Panc1 (cell line): ENCODE data around the gene CARM1. TPM values are rescaled to one million over a fixed set of nuclear protein-coding genes. Genes with fewer than 3 reads are reported as not detected.

Experiments
- ATAC-seq: fragments of 200-7000 bp; cut with Tn5 transposase; 2 replicates; pipeline ENCODE4 v1.9.1; 2020; ENCODE audit warnings: mild to moderate bottlenecking, moderate library complexity
- BruUV-seq: library from RNA; stranded (reverse); fragments of 400-500 nt; replicated peaks from 2 replicates; lab custom pipeline; 2021; lab: Mats Ljungman, UMichigan
- CTCF ChIA-PET: fragments of 300-600 bp; sonication (Branson Sonifier 250); formaldehyde crosslinking; loops from one replicate; lab custom pipeline; 2022; ENCODE audit warnings: antibody characterized with exemption; lab: Charles Lee
- POLR2A ChIA-PET: fragments of 300-600 bp; sonication (Branson Sonifier 250); formaldehyde crosslinking; loops from one replicate; lab custom pipeline; 2022; ENCODE audit warnings: antibody characterized with exemption; lab: Charles Lee
- DNase-seq: peaks from one replicate; pipeline ENCODE4 v3.0.0-alpha.2; 2010; ENCODE audit warnings: low read depth, low spot score
- H3K27ac ChIP-seq: 2 replicates; pipeline ENCODE4 v1.5.1; 2011; ENCODE audit warnings: mild to moderate bottlenecking, low read length, inconsistent platforms
- H3K27me3 ChIP-seq: fragments of 200-500 bp; sonication (Bioruptor generic); 2 replicates; pipeline ENCODE4 v1.6.0; 2014; ENCODE audit warnings: low read length, inconsistent platforms; ENCODE audit not compliant: control insufficient read depth, insufficient read depth
- H3K36me3 ChIP-seq: fragments of 200-500 bp; sonication (Bioruptor generic); 2 replicates; pipeline ENCODE4 v1.5.1; 2014; ENCODE audit warnings: inconsistent platforms, mild to moderate bottlenecking, low read length, moderate library complexity; ENCODE audit not compliant: control insufficient read depth, insufficient read depth
- H3K4me1 ChIP-seq: 2 replicates; pipeline ENCODE4 v1.5.1; 2011; ENCODE audit warnings: inconsistent platforms, mild to moderate bottlenecking, low read length, moderate library complexity; ENCODE audit not compliant: control insufficient read depth, insufficient read depth
- H3K4me3 ChIP-seq, 2 experiments: 2 replicates each; pipeline ENCODE4 v1.5.1; 2011 to 2012; ENCODE audit warnings: low read depth in 2 of 2, low read length in 2 of 2, mild to moderate bottlenecking in 2 of 2, inconsistent platforms in 1 of 2, moderate library complexity in 1 of 2
- H3K9me3 ChIP-seq: fragments of 200-500 bp; sonication (Bioruptor generic); 2 replicates; pipeline ENCODE4 v1.5.1; 2014; ENCODE audit warnings: low read depth, mild to moderate bottlenecking, inconsistent platforms, low read length, moderate library complexity; ENCODE audit not compliant: control insufficient read depth, insufficient read depth
- POLR2AphosphoS5 ChIP-seq: IDR thresholded peaks from 2 replicates; pipeline ENCODE4 v1.6.1; 2012; ENCODE audit warnings: mild to moderate bottlenecking, low read depth, low read length, moderate library complexity
- SIN3A ChIP-seq: IDR thresholded peaks from 2 replicates; pipeline ENCODE4 v1.6.1; 2012; ENCODE audit warnings: low read depth, mild to moderate bottlenecking, low read length, moderate library complexity, borderline replicate concordance; ENCODE audit not compliant: insufficient read depth
- TCF7L2 ChIP-seq: IDR thresholded peaks from 2 replicates; pipeline ENCODE4 v1.6.1; 2011; ENCODE audit warnings: mild to moderate bottlenecking, low read depth, low read length, inconsistent platforms
- in situ Hi-C: cut with HindIII; loops from 2 replicates; pipeline ENCODE4 v1.10.0; 2016; ENCODE audit warnings: low sequenced_read_pairs, low pct_unique_long_range_greater_than_20kb
- intact Hi-C: fragments of 100-400 bp; cut with micrococcal nuclease; formaldehyde crosslinking; loops from one replicate; pipeline ENCODE4 v1.10.0; 2022; ENCODE audit not compliant: unreplicated experiment
- total RNA-seq: library from RNA; stranded (reverse); gene quantifications from one replicate; pipeline ENCODE4 v1.2.1, GENCODE V29; 2021; ENCODE audit not compliant: unreplicated experiment
- TF ChIP-seq, protein P1 (sequence below), 2 experiments: IDR thresholded peaks; 2 replicates each; pipeline ENCODE4 v1.6.1; 2011 to 2012; ENCODE audit warnings: low read depth in 2 of 2, control low read depth in 1 of 2, low read length in 1 of 2, mild to moderate bottlenecking in 1 of 2, moderate library complexity in 1 of 2; ENCODE audit not compliant: insufficient read depth in 1 of 2
- TF ChIP-seq, protein P2 (sequence below): fragments of 450-650 bp; IDR thresholded peaks from 2 replicates; pipeline ENCODE4 v1.5.1; 2017; ENCODE audit warnings: mild to moderate bottlenecking

CARM1 gene
- total RNA-seq, 1 experiment from 2014 or later = 44.9 TPM

DNA sequence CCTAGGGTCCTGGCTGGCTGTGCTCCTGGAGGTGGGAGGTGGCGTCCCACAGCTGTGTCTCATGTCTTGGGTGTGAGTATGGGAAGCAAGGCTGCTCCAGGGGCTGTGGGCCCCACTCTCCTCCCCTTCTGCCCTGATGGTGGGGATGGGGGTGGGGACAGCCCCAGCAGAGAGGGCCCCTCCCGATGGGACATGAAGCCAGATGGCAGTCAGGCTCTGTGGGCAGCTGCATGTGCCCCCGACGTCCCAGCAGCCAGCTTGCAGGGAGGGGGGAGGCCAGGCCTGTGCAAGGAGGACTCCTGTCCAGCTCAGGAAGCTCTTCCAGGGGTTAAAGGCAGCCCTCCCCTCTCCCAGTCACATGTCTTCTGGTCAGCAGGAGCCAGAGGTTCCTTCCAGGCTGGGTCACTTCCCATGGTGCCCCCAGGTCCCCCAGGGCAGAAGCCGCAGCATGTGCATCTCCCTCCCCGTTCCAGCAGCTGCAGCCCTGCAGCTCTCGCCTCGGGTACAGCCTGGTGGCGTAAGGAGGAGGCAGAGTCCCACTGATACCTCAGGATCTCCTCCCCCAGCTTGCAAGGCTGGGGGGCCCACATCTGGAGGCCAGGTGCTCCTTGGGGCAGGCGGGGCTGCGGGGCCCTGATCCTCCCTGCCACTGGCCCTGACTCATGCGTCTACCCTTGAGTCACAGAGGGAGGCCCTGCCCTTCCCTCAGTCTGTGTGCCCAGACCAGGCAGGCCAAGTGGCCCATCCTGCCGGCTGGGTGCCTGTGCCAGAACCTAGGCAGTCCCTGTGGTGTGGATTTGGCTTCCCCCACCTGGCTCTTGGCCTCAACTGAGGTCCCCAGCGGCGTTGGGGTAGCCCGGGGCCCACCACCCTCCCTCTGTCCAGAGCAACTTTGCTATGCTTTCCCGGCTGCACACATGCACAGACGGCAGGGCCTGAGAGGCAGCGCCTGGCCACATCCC, 44.1 kb downstream of the CARM1 start:
- intact Hi-C loops (no loop called here), in situ Hi-C loops (no loop called here)
- ATAC-seq (peak; percentile 75), DNase-seq (no peak)
- BruUV-seq = no TSS peak
- no peaks in the 10 kb centered on the region; the same call in 1 of the 2 replicates for H3K4me1 ChIP-seq
- TF ChIP-seq, protein P1, sequence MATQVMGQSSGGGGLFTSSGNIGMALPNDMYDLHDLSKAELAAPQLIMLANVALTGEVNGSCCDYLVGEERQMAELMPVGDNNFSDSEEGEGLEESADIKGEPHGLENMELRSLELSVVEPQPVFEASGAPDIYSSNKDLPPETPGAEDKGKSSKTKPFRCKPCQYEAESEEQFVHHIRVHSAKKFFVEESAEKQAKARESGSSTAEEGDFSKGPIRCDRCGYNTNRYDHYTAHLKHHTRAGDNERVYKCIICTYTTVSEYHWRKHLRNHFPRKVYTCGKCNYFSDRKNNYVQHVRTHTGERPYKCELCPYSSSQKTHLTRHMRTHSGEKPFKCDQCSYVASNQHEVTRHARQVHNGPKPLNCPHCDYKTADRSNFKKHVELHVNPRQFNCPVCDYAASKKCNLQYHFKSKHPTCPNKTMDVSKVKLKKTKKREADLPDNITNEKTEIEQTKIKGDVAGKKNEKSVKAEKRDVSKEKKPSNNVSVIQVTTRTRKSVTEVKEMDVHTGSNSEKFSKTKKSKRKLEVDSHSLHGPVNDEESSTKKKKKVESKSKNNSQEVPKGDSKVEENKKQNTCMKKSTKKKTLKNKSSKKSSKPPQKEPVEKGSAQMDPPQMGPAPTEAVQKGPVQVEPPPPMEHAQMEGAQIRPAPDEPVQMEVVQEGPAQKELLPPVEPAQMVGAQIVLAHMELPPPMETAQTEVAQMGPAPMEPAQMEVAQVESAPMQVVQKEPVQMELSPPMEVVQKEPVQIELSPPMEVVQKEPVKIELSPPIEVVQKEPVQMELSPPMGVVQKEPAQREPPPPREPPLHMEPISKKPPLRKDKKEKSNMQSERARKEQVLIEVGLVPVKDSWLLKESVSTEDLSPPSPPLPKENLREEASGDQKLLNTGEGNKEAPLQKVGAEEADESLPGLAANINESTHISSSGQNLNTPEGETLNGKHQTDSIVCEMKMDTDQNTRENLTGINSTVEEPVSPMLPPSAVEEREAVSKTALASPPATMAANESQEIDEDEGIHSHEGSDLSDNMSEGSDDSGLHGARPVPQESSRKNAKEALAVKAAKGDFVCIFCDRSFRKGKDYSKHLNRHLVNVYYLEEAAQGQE (IDR thresholded peaks at IDR 0.05; ENCODE audit: insufficient read depth in 1 of 2, low read depth in 2 of 2, low read length in 1 of 2) = no peak
- no peak for TF ChIP-seq POLR2AphosphoS5
- TF ChIP-seq, protein P2, sequence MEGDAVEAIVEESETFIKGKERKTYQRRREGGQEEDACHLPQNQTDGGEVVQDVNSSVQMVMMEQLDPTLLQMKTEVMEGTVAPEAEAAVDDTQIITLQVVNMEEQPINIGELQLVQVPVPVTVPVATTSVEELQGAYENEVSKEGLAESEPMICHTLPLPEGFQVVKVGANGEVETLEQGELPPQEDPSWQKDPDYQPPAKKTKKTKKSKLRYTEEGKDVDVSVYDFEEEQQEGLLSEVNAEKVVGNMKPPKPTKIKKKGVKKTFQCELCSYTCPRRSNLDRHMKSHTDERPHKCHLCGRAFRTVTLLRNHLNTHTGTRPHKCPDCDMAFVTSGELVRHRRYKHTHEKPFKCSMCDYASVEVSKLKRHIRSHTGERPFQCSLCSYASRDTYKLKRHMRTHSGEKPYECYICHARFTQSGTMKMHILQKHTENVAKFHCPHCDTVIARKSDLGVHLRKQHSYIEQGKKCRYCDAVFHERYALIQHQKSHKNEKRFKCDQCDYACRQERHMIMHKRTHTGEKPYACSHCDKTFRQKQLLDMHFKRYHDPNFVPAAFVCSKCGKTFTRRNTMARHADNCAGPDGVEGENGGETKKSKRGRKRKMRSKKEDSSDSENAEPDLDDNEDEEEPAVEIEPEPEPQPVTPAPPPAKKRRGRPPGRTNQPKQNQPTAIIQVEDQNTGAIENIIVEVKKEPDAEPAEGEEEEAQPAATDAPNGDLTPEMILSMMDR = no peak
- no peak for TF ChIP-seq TCF7L2
- TF ChIP-seq SIN3A = no peak
- no peaks in the 10 kb centered on the region for H3K9me3 ChIP-seq
- CTCF ChIA-PET = no interaction called here
- H3K27ac ChIP-seq = no peak overlapping the region
- H3K4me3 ChIP-seq = no peak overlapping the region
- POLR2A ChIA-PET = no interaction called here
- no peaks in the 10 kb centered on the region for H3K27me3 ChIP-seq
- H3K36me3 ChIP-seq = no peaks in the 10 kb centered on the region; the same call in 1 of the 2 replicates

DNA sequence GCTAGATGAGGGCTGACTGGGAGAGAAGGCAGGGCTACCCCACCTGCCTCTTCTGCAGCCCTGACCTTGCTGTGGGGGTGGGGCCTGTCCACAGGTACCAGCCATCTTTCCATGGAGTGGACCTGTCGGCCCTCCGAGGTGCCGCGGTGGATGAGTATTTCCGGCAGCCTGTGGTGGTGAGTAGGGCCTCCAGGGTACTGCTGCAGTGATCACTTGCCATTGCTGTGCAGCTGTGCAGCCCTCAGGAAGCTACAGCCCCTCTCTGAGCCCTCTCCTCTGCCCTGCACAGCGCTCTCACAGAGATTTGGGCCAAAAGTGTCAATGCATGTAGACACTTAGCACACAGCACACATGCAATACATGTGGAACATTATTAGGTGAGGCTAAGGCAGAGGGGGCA, 45.2 kb downstream of the CARM1 start:
- ATAC-seq (no peak), DNase-seq (no peak)
- intact Hi-C loops (no loop called here), in situ Hi-C loops (no loop called here)
- Histone ChIP-seq H3K36me3 (no peaks in the 10 kb centered on the region; the same call in 1 of the 2 replicates), H3K4me3 (no peak overlapping the region), H3K4me1 (no peaks in the 10 kb centered on the region; the same call in 1 of the 2 replicates), H3K9me3 (no peaks in the 10 kb centered on the region), H3K27me3 (no peaks in the 10 kb centered on the region), H3K27ac (no peak overlapping the region)
- BruUV-seq = no TSS peak
- TF ChIP-seq SIN3A (no peak), TCF7L2 (no peak), POLR2AphosphoS5 (no peak)
- TF ChIP-seq, protein P1 (IDR thresholded peaks at IDR 0.05; ENCODE audit: insufficient read depth in 1 of 2, low read depth in 2 of 2, low read length in 1 of 2) = no peak
- TF ChIP-seq, protein P2 = no peak
- CTCF ChIA-PET = no interaction called here
- POLR2A ChIA-PET = no interaction called here
